NCI-H226 (cell line): Measurements from ENCODE around the gene DPEP1.
"Not testable (repeated sequence)": the region's sequence is repeated elsewhere in the genome, so short reads cannot be mapped to it uniquely, and the experiment has no call there.

Source experiments
- DNase-seq: peaks from one replicate; pipeline ENCODE4 v3.0.0-alpha.2; 2015

Gene DPEP1

GRCh38 chr16:89579351-89579750 is 34.1 kb upstream of the DPEP1 start:
- no peak for DNase-seq

- peak; percentile 98 for DNase-seq
Observed at GRCh38 chr16:89581045-89581695, 32.3 kb upstream of the DPEP1 start.

GRCh38 chr16:89581861-89582563 is 31.4 kb upstream of the DPEP1 start:
- no peak for DNase-seq

- no peak for DNase-seq
Observed at GRCh38 chr16:89582614-89583196, 30.7 kb upstream of the DPEP1 start.

- no peak for DNase-seq
Observed at GRCh38 chr16:89583197-89583894, 30.1 kb upstream of the DPEP1 start.

GRCh38 chr16:89583895-89584644 is 29.4 kb upstream of the DPEP1 start:
- no peak for DNase-seq

GRCh38 chr16:89584768-89585549 is 28.5 kb upstream of the DPEP1 start:
- DNase-seq, result no peak

- no peak for DNase-seq
Observed at GRCh38 chr16:89586218-89586617, 27.2 kb upstream of the DPEP1 start.

GRCh38 chr16:89586853-89587252 is 26.6 kb upstream of the DPEP1 start:
- DNase-seq, result peak; percentile 63

GRCh38 chr16:89587676-89588075 is 25.8 kb upstream of the DPEP1 start:
- not testable (repeated sequence) for DNase-seq

GRCh38 chr16:89588413-89589109 is 24.9 kb upstream of the DPEP1 start:
- no peak for DNase-seq

GRCh38 chr16:89589241-89589926 is 24.1 kb upstream of the DPEP1 start:
- no peak for DNase-seq

- DNase-seq, result no peak
Observed at GRCh38 chr16:89593841-89594240, 19.6 kb upstream of the DPEP1 start.

GRCh38 chr16:89595330-89596060 is 17.9 kb upstream of the DPEP1 start:
- DNase-seq, result no peak

GRCh38 chr16:89596061-89596689 is 17.3 kb upstream of the DPEP1 start:
- no peak for DNase-seq

- DNase-seq, result peak; percentile 49
Observed at GRCh38 chr16:89596957-89597649, 16.3 kb upstream of the DPEP1 start.

GRCh38 chr16:89598199-89598598 is 15.2 kb upstream of the DPEP1 start:
- DNase-seq, result no peak

GRCh38 chr16:89599451-89599858 is 14.0 kb upstream of the DPEP1 start:
- peak; percentile 42 for DNase-seq

GRCh38 chr16:89599902-89600301 is 13.5 kb upstream of the DPEP1 start:
- no peak for DNase-seq
